ENCODE measurements around the gene MINK1.

MINK1 gene

GRCh38 chr17:4833178-4833940 lies at the start of gene MINK1:
Gene MINK1, plus strand, starts transcription at chr17:4833340. Its CDS starts 244 bp downstream, at chr17:4833584.
- DNase-seq (peak; percentile 87), ATAC-seq (replicated peaks) (peak; percentile 86 to 92)
- Mint-ChIP-seq H3K9me3 (no peaks in the 10 kb centered on the region), H3K36me3 (peaks cover 5 to 8% of the 10 kb centered on the region in 2 donors), H3K27ac (peak within 1 kb of the TSS; percentile 95), H3K4me3 (peak within 1 kb of the TSS; percentile 84 to 89), H3K4me1 (peaks cover 24 to 31% of the 10 kb centered on the region in 2 donors), H3K27me3 (no peaks in the 10 kb centered on the region)

- Mint-ChIP-seq H3K9me3 (peaks cover 0 to 2% of the 10 kb centered on the region in 2 donors), H3K36me3 (peaks cover 0 to 2% of the 10 kb centered on the region in 2 donors), H3K27me3 (peaks cover 53 to 74% of the 10 kb centered on the region in 2 donors), H3K4me3 (peak overlapping the region; percentile 41 to 70), H3K4me1 (peaks cover 18 to 38% of the 10 kb centered on the region in 2 donors), H3K27ac (peak overlapping the region; percentile 77)
- no peak for ATAC-seq (replicated peaks)
- no peak for DNase-seq
These were observed 47.6 kb upstream of the MINK1 start for GRCh38 chr17:4785311-4786105.

- ATAC-seq (replicated peaks), result no peak
- DNase-seq, result no peak
- H3K9me3 Mint-ChIP-seq, result peaks cover 0 to 2% of the 10 kb centered on the region in 2 donors
- H3K27ac Mint-ChIP-seq, result peak within 1 kb of the TSS; percentile 77
- peaks cover 21 to 44% of the 10 kb centered on the region in 2 donors for H3K4me1 Mint-ChIP-seq
- peaks cover 0 to 2% of the 10 kb centered on the region in 2 donors for H3K36me3 Mint-ChIP-seq
- H3K4me3 Mint-ChIP-seq, result peak within 1 kb of the TSS; percentile 41 to 70
- peaks cover 48 to 70% of the 10 kb centered on the region in 2 donors for H3K27me3 Mint-ChIP-seq
These were observed 47.0 kb upstream of the MINK1 start, which contains the start of gene VMO1 for GRCh38 chr17:4786106-4786511. Gene VMO1, minus strand, starts transcription at chr17:4786364. Its CDS starts 12 bp downstream, at chr17:4786352.

DNA sequence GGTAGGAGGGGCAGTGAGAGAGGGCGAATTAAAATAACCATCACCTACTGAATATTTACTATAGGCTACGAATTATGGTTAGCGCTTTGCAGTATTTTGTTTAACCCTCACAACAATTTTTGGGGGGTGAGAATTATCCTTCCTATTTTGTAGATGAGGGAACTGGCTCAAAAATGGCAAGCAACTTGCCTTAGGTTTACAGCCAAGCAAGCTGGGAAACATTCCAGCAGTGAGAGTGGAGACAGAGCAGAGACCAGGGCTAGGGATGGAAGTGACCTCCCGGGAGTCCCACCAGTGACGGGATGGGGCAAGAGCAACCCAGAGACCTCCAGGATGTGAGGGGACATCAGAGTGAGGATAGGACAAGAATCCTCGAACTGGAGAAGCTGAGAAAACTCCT lies 46.6 kb upstream of the MINK1 start:
- Mint-ChIP-seq H3K4me3 (peak overlapping the region in 1 of 2 donors; percentile 44), H3K9me3 (peaks cover 0 to 2% of the 10 kb centered on the region in 2 donors), H3K4me1 (peaks cover 21 to 46% of the 10 kb centered on the region in 2 donors), H3K27ac (no peak overlapping the region), H3K27me3 (peaks cover 48 to 70% of the 10 kb centered on the region in 2 donors), H3K36me3 (peaks cover 0 to 2% of the 10 kb centered on the region in 2 donors)
- no peak for ATAC-seq (replicated peaks)
- no peak for DNase-seq

DNA sequence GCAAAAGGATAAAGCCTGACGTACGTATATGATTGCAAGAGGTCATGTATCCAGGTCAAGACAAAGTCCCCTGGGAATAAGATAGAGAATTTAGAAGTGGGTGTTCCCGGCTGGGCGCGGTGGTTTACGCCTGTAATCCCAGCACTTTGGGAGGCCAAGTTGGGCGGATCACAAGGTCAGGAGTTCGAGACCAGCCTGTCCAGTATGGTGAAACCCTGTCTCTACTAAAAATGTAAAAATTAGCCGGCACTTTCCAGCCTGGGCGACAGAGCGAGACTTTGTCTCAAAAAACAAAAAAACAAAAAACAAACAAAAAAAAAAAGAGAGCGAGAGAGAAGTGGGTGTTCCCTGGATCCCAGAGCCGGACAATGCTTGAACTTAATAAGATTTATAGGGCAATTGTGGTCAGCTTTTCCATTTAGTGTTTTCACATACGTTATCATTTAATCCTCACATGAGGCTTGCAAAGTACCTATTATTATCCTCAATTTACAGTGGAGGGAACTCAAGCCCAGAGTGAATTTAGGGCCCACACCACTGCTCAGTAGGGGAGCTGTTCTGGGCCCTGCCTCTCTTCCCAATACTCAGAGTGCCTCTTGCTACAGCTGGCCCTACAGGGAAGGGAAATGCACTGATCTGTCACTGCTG lies 44.9 kb upstream of the MINK1 start:
- H3K36me3 Mint-ChIP-seq, result no peaks in the 10 kb centered on the region
- DNase-seq (no peak), ATAC-seq (replicated peaks) (no peak)
- no peaks in the 10 kb centered on the region for H3K9me3 Mint-ChIP-seq
- peak overlapping the region; percentile 79 for H3K27ac Mint-ChIP-seq
- peak overlapping the region; percentile 29 to 36 for H3K4me3 Mint-ChIP-seq
- peaks cover 17 to 46% of the 10 kb centered on the region in 2 donors for H3K4me1 Mint-ChIP-seq
- peaks cover 41 to 66% of the 10 kb centered on the region in 2 donors for H3K27me3 Mint-ChIP-seq

DNA sequence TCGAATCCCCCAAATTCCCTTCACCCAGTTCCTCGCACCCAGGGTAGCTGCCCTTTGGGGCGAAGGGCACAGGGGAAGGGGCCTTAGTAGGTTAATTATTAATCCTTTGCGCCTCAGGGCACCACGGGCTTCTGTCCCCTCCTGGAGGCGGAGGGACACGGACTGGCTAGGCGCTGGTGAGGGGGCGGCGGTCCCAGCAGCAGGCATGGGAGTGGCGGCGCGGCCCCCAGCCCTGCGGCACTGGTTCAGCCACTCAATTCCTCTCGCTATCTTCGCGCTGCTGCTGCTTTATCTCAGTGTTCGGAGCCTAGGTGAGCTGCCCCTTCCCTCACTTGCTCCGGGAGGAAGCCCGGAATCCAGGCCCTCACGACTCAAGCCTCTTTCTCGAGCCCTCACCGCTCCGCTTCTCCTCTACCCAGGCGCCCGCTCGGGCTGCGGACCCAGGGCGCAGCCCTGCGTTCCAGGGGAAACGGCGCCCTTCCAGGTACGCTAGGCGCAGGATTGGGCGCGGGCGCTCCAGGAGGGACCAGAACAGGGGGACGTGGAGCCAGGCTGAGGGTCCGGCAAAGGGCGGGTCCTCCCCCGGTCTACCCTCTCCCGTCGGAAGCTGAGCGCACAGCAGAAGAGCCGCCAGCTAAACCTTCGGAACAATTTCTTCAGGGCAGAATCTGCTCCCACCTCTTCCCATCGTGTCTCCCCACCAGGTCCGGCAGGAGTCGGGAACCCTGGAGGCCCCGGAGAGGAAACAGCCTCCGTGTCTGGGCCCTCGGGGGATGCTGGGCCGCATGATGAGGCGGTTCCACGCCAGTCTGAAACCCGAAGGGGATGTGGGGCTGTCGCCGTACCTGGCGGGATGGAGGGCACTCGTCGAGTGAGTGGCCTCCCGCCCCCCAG lies 44.1 kb upstream of the MINK1 start, which contains the start of gene GLTPD2:
Gene GLTPD2, plus strand, starts transcription at position 158 of the 894 bp plus-strand sequence. Its CDS starts 48 bp downstream, at position 206.
- Mint-ChIP-seq H3K36me3 (no peaks in the 10 kb centered on the region), H3K27ac (peak within 1 kb of the TSS; percentile 79), H3K9me3 (no peaks in the 10 kb centered on the region), H3K4me3 (peak within 1 kb of the TSS; percentile 88 to 96), H3K27me3 (peaks cover 40 to 63% of the 10 kb centered on the region in 2 donors), H3K4me1 (peaks cover 17 to 46% of the 10 kb centered on the region in 2 donors)
- DNase-seq (no peak), ATAC-seq (replicated peaks) (no peak)

DNA sequence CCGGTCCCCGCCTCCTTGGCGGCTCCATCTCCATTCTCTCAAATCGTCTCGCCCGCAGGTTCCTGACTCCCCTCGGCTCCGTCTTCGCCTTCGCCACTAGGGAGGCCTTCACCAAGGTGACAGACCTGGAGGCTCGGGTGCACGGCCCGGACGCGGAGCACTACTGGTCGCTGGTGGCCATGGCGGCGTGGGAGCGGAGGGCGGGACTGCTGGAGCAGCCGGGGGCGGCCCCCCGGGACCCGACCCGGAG lies 43.5 kb upstream of the MINK1 start:
- peak overlapping the region; percentile 72 for H3K27ac Mint-ChIP-seq
- DNase-seq (no peak), ATAC-seq (replicated peaks) (no peak)
- H3K4me1 Mint-ChIP-seq, result peaks cover 17 to 46% of the 10 kb centered on the region in 2 donors
- no peaks in the 10 kb centered on the region for H3K9me3 Mint-ChIP-seq
- H3K36me3 Mint-ChIP-seq, result no peaks in the 10 kb centered on the region
- H3K4me3 Mint-ChIP-seq, result peak overlapping the region; percentile 88 to 96
- H3K27me3 Mint-ChIP-seq, result peaks cover 40 to 57% of the 10 kb centered on the region in 2 donors

DNA sequence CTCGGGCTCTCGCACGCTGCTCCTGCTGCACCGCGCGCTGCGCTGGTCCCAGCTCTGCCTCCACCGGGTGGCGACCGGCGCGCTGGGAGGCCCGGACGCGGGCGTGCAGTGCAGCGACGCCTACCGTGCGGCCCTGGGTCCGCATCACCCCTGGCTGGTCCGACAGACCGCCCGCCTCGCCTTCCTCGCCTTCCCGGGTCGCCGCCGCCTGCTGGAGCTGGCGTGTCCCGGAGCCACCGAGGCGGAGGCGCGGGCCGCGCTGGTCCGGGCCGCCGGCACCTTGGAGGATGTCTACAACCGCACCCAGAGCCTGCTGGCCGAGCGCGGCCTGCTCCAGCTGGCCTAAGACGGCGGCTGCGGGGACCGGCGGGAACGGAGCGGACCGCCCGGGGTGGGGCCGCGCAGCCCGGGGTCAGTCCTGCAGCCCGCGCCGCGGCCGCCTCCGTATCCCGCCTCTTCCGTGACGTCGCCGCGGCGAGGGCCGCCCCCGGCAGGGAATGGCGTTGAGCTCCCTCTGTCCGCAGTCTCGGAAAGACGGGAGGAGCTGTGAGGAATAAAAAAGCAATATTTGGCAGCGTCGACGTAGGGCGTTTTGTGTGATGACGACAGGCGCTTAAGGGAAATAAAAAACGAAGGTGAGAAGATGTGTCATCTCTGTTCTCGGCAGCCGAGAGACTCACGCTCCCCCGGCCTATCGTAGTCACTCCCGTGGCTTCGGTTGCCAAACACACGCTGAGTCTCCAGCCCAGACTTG lies 43.0 kb upstream of the MINK1 start:
- no peaks in the 10 kb centered on the region for H3K36me3 Mint-ChIP-seq
- peak overlapping the region; percentile 88 to 96 for H3K4me3 Mint-ChIP-seq
- DNase-seq, result peak; percentile 78
- H3K9me3 Mint-ChIP-seq, result no peaks in the 10 kb centered on the region
- peak overlapping the region; percentile 88 for H3K27ac Mint-ChIP-seq
- peaks cover 17 to 45% of the 10 kb centered on the region in 2 donors for H3K4me1 Mint-ChIP-seq
- peak; percentile 95 to 96 for ATAC-seq (replicated peaks)
- H3K27me3 Mint-ChIP-seq, result peaks cover 40 to 57% of the 10 kb centered on the region in 2 donors

- Mint-ChIP-seq H3K4me1 (peaks cover 13 to 42% of the 10 kb centered on the region in 2 donors), H3K36me3 (no peaks in the 10 kb centered on the region), H3K4me3 (peak overlapping the region; percentile 88 to 96), H3K27me3 (peaks cover 35 to 51% of the 10 kb centered on the region in 2 donors), H3K27ac (peak overlapping the region; percentile 88), H3K9me3 (no peaks in the 10 kb centered on the region)
- ATAC-seq (replicated peaks) (no peak), DNase-seq (no peak)
These were observed 42.4 kb upstream of the MINK1 start for GRCh38 chr17:4790705-4791088.

DNA sequence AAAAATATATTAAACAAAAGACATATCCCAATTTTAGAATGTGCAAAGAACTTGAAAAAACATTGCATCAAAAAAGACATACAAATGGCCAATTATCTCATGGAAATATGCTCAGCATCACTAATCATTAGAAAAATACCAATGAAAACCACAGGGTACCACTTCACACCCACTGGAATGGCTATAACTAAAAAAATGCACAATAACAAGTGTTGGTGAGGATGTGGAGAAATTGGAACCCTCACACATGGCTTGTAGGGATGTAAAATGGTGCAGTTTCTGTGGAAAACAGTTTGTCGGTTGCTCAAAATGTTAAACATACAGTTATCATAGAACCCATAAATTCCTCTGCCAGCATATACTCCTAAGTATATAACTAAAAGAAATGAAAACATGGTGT lies 38.0 kb upstream of the MINK1 start:
- Mint-ChIP-seq H3K27ac (peak overlapping the region; percentile 100), H3K36me3 (peaks cover 15 to 18% of the 10 kb centered on the region in 2 donors), H3K4me1 (peaks cover 9 to 36% of the 10 kb centered on the region in 2 donors), H3K9me3 (no peaks in the 10 kb centered on the region), H3K27me3 (peaks cover 6 to 11% of the 10 kb centered on the region in 2 donors), H3K4me3 (peak overlapping the region in 1 of 2 donors; percentile 96)
- ATAC-seq (replicated peaks), result no peak
- no peak for DNase-seq

- Mint-ChIP-seq H3K9me3 (no peaks in the 10 kb centered on the region), H3K27ac (peak overlapping the region; percentile 100), H3K36me3 (peaks cover 22 to 29% of the 10 kb centered on the region in 2 donors), H3K4me1 (peaks cover 16 to 38% of the 10 kb centered on the region in 2 donors), H3K4me3 (peak overlapping the region; percentile 96 to 100), H3K27me3 (peaks cover 6 to 11% of the 10 kb centered on the region in 2 donors)
- no peak for DNase-seq
- peak in 1 of 2 donors; percentile 41 for ATAC-seq (replicated peaks)
These were observed 36.6 kb upstream of the MINK1 start for GRCh38 chr17:4796552-4796920.

DNA sequence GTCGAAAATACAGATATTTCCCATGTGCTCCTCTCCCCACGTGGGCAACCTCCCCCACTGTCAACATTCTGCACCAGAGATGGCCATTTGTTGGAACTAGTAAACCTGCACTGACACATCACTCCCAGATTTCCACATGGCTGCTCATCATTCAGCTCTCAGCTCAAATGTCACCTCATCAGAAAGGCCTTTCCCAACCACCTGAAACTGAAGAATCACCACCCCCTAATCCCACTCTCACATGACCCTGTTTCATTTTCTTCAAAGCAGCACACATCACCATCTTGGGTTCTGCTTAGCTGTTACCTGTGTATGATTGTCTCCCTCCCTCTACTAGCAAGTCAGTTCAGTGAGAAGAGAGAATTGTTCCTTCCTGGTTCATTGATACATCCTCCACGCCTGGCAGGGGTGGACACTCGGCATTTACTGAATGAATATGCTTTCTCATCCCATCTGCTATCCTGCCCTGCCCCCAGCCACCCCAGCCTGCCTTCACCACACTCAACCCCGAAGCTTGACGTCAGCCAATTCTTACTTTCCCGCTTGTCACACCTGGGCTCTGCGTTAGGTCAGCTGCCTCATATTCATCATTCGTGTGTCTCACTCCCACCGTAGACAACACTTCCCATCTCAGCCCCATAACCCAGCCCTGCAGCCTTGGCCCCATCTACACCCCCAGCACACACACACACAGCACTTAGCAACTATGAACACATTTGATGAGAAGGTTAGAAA lies 32.5 kb upstream of the MINK1 start:
- Mint-ChIP-seq H3K4me1 (peaks cover 16 to 37% of the 10 kb centered on the region in 2 donors), H3K27me3 (no peaks in the 10 kb centered on the region), H3K36me3 (peaks cover 22 to 29% of the 10 kb centered on the region in 2 donors), H3K4me3 (no peak overlapping the region), H3K27ac (peak overlapping the region; percentile 68), H3K9me3 (no peaks in the 10 kb centered on the region)
- DNase-seq (no peak), ATAC-seq (replicated peaks) (peak; percentile 53 to 62)

All from stimulated activated naive B cell treated with anti-CD40 and anti-IgM and Interleukin-4, amounts not matched to agents 10 μg/mL and 1 μg/mL and 100 μg/mL, for 72 hours (primary cell).